HEK293T (cell line): ENCODE data around the gene NKD2.

Experiments used
- ARNT ChIP-seq: fragments of 450-650 bp; IDR thresholded peaks from 2 replicates; pipeline ENCODE4 v1.6.1; 2017; ENCODE audit warnings: mild to moderate bottlenecking
- BHLHE40 ChIP-seq: fragments of 450-650 bp; IDR thresholded peaks from 2 replicates; pipeline ENCODE4 v1.6.1; 2016; ENCODE audit warnings: mild to moderate bottlenecking, moderate library complexity, borderline replicate concordance
- CTBP1 ChIP-seq: fragments of 450-650 bp; IDR thresholded peaks from 2 replicates; pipeline ENCODE4 v1.6.1; 2016; ENCODE audit warnings: borderline replicate concordance
- ELF4 ChIP-seq: fragments of 450-650 bp; IDR thresholded peaks from 2 replicates; pipeline ENCODE4 v1.6.1; 2017; ENCODE audit warnings: antibody characterized with exemption
- FOXA1 ChIP-seq: fragments of 450-650 bp; IDR thresholded peaks from 2 replicates; pipeline ENCODE4 v1.6.1; 2016; ENCODE audit warnings: mild to moderate bottlenecking
- FOXK2 ChIP-seq: fragments of 450-650 bp; IDR thresholded peaks from 2 replicates; pipeline ENCODE4 v1.6.1; 2016; ENCODE audit warnings: mild to moderate bottlenecking
- FOXM1 ChIP-seq: fragments of 450-650 bp; IDR thresholded peaks from 2 replicates; pipeline ENCODE4 v1.6.1; 2017; ENCODE audit warnings: mild to moderate bottlenecking, borderline replicate concordance
- L3MBTL2 ChIP-seq: fragments of 450-650 bp; conservative IDR thresholded peaks from 2 replicates; pipeline ENCODE4 v1.6.1; 2016; ENCODE audit warnings: mild to moderate bottlenecking
- NFRKB ChIP-seq: fragments of 450-650 bp; IDR thresholded peaks from 2 replicates; pipeline ENCODE4 v1.6.1; 2016; ENCODE audit warnings: mild to moderate bottlenecking, moderate library complexity
- SP1 ChIP-seq: fragments of 450-650 bp; IDR thresholded peaks from 2 replicates; pipeline ENCODE4 v1.6.1; 2017
- SUZ12 ChIP-seq: fragments of 450-650 bp; IDR thresholded peaks from 2 replicates; pipeline ENCODE4 v1.6.1; 2016; ENCODE audit warnings: mild to moderate bottlenecking
- TARDBP ChIP-seq: fragments of 450-650 bp; IDR thresholded peaks from 2 replicates; pipeline ENCODE4 v1.6.1; 2016
- ZNF384 ChIP-seq: fragments of 450-650 bp; IDR thresholded peaks from 2 replicates; pipeline ENCODE4 v1.6.1; 2016
- TF ChIP-seq, protein P1 (sequence below): fragments of 450-650 bp; IDR thresholded peaks from 2 replicates; pipeline ENCODE4 v1.6.1; 2016

DNA sequence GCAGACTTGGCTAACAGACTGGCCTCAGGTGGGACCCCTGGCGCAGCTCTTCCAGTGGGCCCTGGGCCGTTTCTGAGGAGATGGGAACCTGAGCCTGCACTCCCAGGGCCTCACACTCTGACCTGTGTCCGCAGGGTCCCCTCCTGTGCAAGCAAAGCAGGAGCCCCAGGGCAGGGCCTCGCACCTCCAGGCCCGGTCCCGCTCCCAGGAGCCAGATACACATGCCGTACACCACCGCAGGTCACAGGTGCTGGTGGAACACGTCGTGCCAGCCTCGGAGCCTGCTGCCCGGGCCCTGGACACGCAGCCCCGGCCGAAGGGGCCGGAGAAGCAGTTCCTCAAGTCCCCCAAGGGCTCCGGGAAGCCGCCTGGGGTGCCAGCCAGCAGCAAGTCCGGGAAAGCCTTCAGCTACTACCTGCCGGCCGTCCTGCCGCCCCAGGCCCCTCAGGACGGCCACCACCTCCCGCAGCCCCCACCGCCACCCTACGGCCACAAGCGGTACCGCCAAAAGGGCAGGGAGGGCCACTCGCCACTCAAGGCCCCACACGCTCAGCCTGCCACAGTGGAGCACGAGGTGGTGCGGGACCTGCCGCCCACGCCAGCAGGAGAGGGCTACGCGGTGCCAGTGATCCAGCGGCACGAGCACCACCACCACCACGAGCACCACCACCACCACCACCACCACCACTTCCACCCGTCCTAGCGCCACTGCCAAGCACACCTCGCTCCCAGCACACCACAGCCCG, 29.2 kb downstream of the NKD2 start:
- TF ChIP-seq ELF4 (no peak), SP1 (no peak), CTBP1 (no peak), SUZ12 (no peak), NFRKB (no peak), ARNT (no peak), FOXK2 (no peak), BHLHE40 (no peak), L3MBTL2 (no peak), ZNF384 (no peak), FOXA1 (no peak), TARDBP (no peak), FOXM1 (no peak)
- TF ChIP-seq, protein P1, sequence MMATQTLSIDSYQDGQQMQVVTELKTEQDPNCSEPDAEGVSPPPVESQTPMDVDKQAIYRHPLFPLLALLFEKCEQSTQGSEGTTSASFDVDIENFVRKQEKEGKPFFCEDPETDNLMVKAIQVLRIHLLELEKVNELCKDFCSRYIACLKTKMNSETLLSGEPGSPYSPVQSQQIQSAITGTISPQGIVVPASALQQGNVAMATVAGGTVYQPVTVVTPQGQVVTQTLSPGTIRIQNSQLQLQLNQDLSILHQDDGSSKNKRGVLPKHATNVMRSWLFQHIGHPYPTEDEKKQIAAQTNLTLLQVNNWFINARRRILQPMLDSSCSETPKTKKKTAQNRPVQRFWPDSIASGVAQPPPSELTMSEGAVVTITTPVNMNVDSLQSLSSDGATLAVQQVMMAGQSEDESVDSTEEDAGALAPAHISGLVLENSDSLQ, result no peak
